Effector CD4-positive, alpha-beta T cell (primary cell): Measurements from ENCODE around the gene PPP6R1.

Experiments
- DNase-seq: peaks from one replicate; pipeline ENCODE4 v3.0.0-alpha.2; 2020

Gene PPP6R1

GRCh38 chr19:55244004-55244680, 14.7 kb downstream of the PPP6R1 start:
- DNase-seq: no peak

- no peak for DNase-seq
Measured at GRCh38 chr19:55242517-55242916, 16.3 kb downstream of the PPP6R1 start.

- DNase-seq: no peak
Measured at GRCh38 chr19:55241935-55242464, 16.8 kb downstream of the PPP6R1 start.

GRCh38 chr19:55241143-55241934, 17.5 kb downstream of the PPP6R1 start:
- DNase-seq: no peak

GRCh38 chr19:55240713-55241020, 18.1 kb downstream of the PPP6R1 start:
- no peak for DNase-seq

- DNase-seq: no peak
Measured at GRCh38 chr19:55239004-55239403, 19.8 kb downstream of the PPP6R1 start.

- DNase-seq: no peak
Measured at GRCh38 chr19:55238030-55238429, 20.8 kb downstream of the PPP6R1 start.

- DNase-seq: no peak
Measured at GRCh38 chr19:55232986-55233385, 25.8 kb downstream of the PPP6R1 start.

GRCh38 chr19:55232286-55232602, 26.6 kb downstream of the PPP6R1 start:
- DNase-seq: no peak

- no peak for DNase-seq
Measured at GRCh38 chr19:55231391-55232285, 27.2 kb downstream of the PPP6R1 start.

GRCh38 chr19:55230780-55231179, 28.0 kb downstream of the PPP6R1 start:
- DNase-seq: no peak

GRCh38 chr19:55230329-55230728, 28.5 kb downstream of the PPP6R1 start:
- DNase-seq: no peak

GRCh38 chr19:55229789-55230182, 29.0 kb downstream of the PPP6R1 start:
- DNase-seq: no peak

- DNase-seq: no peak
Measured at GRCh38 chr19:55229145-55229788, 29.6 kb downstream of the PPP6R1 start.

GRCh38 chr19:55228403-55229031, 30.3 kb downstream of the PPP6R1 start, which contains the start of gene TMEM86B:
TMEM86B (minus strand) TSS chr19:55228763; CDS start chr19:55228741, 22 bp downstream.
- DNase-seq: no peak

- DNase-seq: no peak
Measured at GRCh38 chr19:55228015-55228391, 30.8 kb downstream of the PPP6R1 start.

GRCh38 chr19:55227241-55228014, 31.4 kb downstream of the PPP6R1 start:
- DNase-seq: no peak

- no peak for DNase-seq
Measured at GRCh38 chr19:55226788-55227187, 32.0 kb downstream of the PPP6R1 start.

GRCh38 chr19:55226273-55226672, 32.5 kb downstream of the PPP6R1 start:
- no peak for DNase-seq

GRCh38 chr19:55225415-55225958, 33.3 kb downstream of the PPP6R1 start:
- no peak for DNase-seq
